Rectal smooth muscle tissue (tissue), 1 donor: ENCODE results near the gene FBXL4.

Source experiments
- H3K27ac ChIP-seq: one replicate; pipeline ENCODE4 v1.7.0; 2013; ENCODE audit warnings: low read depth, low read length, inconsistent platforms
- H3K27me3 ChIP-seq: one replicate; pipeline ENCODE4 v1.7.0; 2013; ENCODE audit warnings: low read length; ENCODE audit not compliant: control insufficient read depth, insufficient read depth
- H3K36me3 ChIP-seq: one replicate; pipeline ENCODE4 v1.7.0; 2013; ENCODE audit warnings: low read length; ENCODE audit not compliant: control insufficient read depth, insufficient read depth
- H3K4me1 ChIP-seq: one replicate; pipeline ENCODE4 v1.7.0; 2013; ENCODE audit warnings: low read length; ENCODE audit not compliant: control insufficient read depth, insufficient read depth
- H3K4me3 ChIP-seq: one replicate; pipeline ENCODE4 v1.7.0; 2013; ENCODE audit warnings: low read length
- H3K9ac ChIP-seq: one replicate; pipeline ENCODE4 v1.7.0; 2013; ENCODE audit warnings: low read length

Gene FBXL4

DNA sequence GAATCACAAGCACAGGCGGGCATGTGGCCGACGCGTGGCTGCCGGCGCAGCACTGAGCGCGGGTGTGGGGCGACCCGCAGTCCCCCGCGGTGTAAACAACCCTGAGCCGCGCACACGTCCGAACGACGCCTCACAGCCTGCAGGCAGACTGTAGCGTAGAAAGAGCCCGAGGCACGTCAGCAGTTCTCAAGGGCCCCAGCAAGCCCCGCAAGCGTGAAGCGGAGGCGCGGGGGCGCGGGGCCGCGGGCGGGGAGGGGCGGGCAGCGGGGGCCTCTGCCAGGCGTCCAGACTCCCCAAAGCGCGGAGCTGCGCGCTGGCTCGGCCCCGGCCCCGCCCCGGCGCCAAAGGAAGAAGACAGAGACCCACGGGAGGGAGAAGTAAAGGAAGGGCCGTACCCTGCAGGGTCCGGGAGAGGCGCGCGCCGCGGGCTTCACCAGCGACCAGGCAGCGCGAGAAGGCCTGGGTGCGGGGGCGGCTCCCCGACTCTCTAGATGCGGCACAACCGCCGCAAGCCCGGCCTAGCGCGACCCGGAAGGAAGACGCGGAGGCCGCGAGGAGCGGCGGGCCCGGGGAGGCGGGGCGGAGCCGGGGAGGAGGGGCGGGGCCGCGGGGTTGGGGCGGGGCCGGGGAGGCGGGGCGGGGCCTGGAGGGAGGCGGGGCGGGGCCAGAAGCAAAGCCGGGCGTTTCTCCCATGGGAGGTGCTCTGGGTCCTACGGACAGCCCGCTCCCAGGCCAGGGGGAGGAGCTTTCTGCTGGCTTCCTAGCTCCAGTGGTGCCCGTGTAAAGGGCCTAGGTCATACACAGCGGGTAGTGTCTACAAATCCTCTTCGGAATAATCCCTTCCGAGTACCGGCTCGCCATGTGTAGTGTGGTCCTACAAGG is at the start of gene FBXL4:
FBXL4 (minus strand) TSS at position 536 of the 882 bp plus-strand sequence. CDS start 20,958 bp downstream, outside the sequence.
- Histone ChIP-seq H3K27ac (peak within 1 kb of the TSS; percentile 86), H3K4me3 (peak within 1 kb of the TSS; percentile 88), H3K36me3 (no peaks in the 10 kb centered on the region), H3K27me3 (no peaks in the 10 kb centered on the region), H3K4me1 (peaks cover 7% of the 10 kb centered on the region), H3K9ac (peak within 1 kb of the TSS; percentile 75)

DNA sequence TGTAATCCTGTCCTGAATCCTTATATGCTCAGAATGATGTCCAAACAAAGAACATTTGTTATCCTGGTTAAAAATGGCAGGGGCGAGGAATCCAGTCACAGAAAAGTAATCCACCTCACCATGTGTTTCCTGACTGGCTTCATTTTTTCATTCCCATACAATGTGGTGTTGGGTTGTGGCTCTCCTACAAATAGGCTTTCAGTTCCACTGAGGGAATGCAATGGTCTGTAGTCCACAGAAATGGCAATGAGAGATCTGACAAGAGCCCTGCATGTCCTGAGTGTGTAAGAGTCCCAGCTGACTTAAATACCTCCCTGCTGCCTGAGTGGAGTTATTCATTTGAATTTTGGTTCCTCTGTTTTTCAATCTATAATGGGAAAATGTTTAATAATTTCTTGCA is 47.4 kb upstream of the FBXL4 start:
- H3K9ac ChIP-seq = no peak overlapping the region
- H3K27me3 ChIP-seq = no peaks in the 10 kb centered on the region
- H3K4me1 ChIP-seq = no peaks in the 10 kb centered on the region
- H3K36me3 ChIP-seq = no peaks in the 10 kb centered on the region
- H3K4me3 ChIP-seq = no peak overlapping the region
- no peak overlapping the region for H3K27ac ChIP-seq

DNA sequence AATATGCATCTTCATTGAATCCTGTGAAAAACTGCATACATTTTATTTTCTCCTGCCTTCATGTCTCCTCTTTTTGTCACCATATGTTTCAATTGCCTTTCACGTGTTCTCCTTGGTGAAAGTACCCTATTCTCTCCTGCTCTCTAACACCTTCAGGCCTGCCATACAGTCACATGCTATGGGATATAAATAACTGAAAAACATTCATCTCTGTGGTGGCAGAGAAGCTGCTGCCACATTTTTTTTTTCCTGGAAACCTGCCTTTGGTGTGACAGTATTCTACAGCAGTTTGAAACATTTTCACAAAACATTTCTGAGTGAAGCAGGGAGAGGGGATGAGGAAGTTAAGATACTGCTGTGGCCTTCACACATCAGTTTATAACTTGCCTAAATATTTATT is 44.8 kb upstream of the FBXL4 start:
- no peak overlapping the region for H3K27ac ChIP-seq
- H3K36me3 ChIP-seq = no peaks in the 10 kb centered on the region
- no peak overlapping the region for H3K4me3 ChIP-seq
- no peaks in the 10 kb centered on the region for H3K4me1 ChIP-seq
- no peak overlapping the region for H3K9ac ChIP-seq
- H3K27me3 ChIP-seq = no peaks in the 10 kb centered on the region

DNA sequence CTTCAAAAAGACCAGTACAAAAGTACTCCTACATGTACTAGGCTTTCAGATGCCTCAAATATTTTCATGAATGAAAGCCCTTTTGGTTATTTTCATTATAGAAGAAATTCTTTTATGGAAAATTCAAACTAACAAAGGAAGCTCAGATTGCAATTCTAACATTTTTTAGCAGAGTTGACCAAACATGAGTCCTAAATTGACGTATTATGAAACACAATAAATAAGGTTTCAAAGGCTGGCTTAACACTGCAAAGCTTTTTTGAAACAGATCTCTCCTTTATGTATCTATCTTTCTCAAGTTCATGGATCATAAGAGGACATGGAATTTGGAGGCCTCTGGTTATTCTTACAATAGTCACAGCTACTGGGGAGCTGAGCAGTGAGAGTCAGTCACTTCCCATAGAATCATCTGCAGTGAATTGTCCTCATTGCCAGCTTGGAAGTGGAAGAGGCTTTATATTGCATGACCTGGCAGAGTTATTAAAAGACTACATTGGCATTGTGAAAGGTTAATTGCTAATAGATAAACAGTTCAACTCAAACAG is 38.4 kb upstream of the FBXL4 start:
- Histone ChIP-seq H3K4me3 (no peak overlapping the region), H3K9ac (no peak overlapping the region), H3K36me3 (no peaks in the 10 kb centered on the region), H3K27ac (no peak overlapping the region), H3K4me1 (no peaks in the 10 kb centered on the region), H3K27me3 (no peaks in the 10 kb centered on the region)

DNA sequence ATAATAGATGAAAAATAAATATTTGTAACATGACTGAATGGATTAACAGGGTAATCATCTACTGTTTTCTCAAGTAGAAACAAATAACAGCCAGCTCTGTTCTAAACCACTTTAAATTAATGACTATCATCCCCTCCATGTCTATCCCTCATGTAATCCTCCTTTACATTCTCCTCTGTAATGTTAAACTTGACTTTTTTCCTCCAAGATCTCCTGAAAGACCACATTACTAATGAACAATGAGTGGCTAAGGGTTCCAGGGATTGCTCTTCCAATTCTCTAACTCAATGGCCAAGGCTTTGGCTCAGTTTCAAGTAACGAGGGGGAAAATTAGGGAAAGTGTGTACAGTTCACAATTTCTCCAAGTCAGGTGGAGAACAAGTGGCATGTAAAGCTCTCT is 37.6 kb upstream of the FBXL4 start:
- no peaks in the 10 kb centered on the region for H3K36me3 ChIP-seq
- no peaks in the 10 kb centered on the region for H3K27me3 ChIP-seq
- H3K27ac ChIP-seq = no peak overlapping the region
- H3K9ac ChIP-seq = no peak overlapping the region
- H3K4me1 ChIP-seq = no peaks in the 10 kb centered on the region
- H3K4me3 ChIP-seq = no peak overlapping the region

DNA sequence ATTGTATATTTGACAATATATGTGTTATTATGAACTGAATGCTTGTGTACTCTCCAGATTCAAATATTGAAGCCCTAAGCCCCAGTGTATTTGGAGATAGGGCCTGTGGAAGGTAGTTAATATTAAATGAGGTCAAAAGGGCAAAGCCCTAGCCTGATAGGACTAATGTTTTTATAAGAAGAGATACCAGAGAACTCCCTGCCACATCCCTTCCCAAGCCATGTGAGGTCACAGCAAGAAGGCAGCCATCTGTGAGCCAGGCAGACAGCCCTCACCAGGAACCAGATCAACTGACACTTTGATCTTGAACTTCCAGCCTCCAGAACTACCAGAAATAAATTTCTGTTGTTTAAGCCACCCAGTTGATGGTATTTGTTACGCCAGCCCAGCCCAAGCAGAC is 36.4 kb upstream of the FBXL4 start:
- no peak overlapping the region for H3K4me3 ChIP-seq
- no peak overlapping the region for H3K27ac ChIP-seq
- H3K27me3 ChIP-seq = no peaks in the 10 kb centered on the region
- no peaks in the 10 kb centered on the region for H3K4me1 ChIP-seq
- H3K36me3 ChIP-seq = no peaks in the 10 kb centered on the region
- H3K9ac ChIP-seq = no peak overlapping the region

DNA sequence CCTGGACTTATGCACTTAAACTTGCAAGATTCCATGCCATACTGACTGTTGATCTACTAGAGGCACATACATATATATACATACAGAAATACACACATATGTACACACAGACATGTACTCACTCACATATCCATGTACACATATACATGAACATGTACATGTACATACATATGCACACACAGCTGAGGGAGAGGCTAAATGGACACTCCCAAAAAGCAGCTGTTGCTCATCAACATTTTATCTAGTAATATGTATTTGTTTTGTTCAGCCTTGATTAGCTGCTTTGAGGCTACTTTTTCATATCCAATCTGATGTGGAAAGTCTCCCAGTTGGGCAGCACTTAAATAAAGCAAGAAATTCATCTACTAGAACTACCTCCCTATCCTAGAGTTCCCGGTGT is 33.7 kb upstream of the FBXL4 start:
- Histone ChIP-seq H3K27me3 (no peaks in the 10 kb centered on the region), H3K27ac (no peak overlapping the region), H3K9ac (no peak overlapping the region), H3K36me3 (no peaks in the 10 kb centered on the region), H3K4me1 (no peaks in the 10 kb centered on the region), H3K4me3 (no peak overlapping the region)

DNA sequence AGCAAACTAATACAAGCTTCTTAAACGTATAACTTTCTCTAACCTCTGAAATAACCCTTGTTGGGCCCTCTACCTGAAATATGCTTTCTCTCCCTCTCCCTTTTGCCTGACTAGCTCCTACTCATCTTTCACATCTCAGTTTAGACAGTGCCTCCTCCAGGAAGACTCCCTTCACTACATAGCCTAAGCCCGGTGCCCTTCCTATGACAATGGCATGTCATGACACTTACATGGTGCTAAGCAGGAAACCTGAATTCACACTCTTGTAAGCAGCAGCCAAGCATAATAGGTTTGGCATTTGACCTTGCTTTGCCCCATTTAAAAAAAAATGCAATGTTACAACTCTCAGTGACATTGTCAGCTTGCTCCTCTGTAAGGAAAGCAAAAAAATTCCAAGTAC is 33.1 kb upstream of the FBXL4 start:
- Histone ChIP-seq H3K9ac (no peak overlapping the region), H3K36me3 (no peaks in the 10 kb centered on the region), H3K4me1 (no peaks in the 10 kb centered on the region), H3K27ac (no peak overlapping the region), H3K27me3 (no peaks in the 10 kb centered on the region), H3K4me3 (no peak overlapping the region)

DNA sequence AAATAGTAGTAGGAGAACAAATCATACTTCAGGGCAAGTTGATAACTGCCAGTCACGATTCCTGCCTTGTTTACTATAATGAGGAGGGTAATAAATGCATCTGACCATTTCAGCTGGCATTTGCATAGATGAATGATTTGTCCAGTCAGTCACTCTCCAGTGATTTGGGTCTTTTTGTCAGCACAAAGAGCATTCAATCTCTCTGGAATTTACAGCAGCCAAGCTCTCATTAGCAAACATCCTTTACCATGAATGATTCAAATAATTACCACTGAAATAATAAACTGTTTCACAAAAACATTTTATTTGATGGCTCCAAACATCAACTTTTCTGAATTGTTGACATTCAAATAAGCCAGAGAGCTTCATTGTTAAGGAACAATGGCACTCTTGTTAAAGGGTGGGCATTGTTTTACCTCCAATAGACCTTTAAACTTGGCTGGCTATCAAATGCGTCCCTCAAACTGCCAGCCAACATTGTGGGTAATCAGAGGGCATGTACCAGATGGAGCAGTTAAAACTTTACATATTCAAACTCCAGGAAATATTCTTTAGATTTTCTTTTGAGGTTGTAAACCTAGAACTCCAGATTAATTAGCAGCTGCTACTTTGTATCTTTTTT is 30.0 kb upstream of the FBXL4 start:
- no peak overlapping the region for H3K4me3 ChIP-seq
- no peak overlapping the region for H3K27ac ChIP-seq
- no peaks in the 10 kb centered on the region for H3K4me1 ChIP-seq
- no peaks in the 10 kb centered on the region for H3K36me3 ChIP-seq
- no peaks in the 10 kb centered on the region for H3K27me3 ChIP-seq
- no peak overlapping the region for H3K9ac ChIP-seq

DNA sequence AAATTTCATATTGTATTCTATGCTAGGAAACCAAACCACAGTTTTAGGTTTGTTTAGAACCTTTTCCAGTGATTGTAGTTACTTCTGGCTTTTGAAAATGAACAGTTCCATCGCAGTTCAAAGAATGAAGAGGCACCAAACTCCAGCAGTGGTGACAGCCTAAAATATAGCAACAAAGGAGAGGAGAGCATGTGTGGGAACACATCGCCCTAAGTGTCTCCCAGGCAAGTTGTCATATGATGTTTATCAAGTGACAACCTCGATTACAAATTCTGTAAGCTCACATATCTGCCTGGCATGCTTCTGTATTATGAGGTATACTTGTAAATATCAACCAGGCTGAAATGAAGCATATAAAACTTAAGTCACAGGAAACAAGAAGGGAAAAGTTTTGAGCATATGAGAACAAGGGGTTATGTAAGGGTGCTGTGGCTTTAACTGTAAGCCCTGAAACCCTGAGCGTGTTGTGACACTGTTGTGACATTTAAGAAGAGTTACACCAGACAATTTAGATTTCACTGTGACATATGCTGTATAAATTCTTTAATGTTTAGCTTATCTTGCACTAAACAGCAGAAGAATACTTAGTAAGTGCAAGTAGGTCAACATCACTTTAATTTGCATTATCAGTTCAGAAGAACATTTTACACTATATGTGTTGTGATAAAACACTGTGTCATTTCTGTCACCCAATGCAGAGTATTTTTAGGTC is 29.1 kb upstream of the FBXL4 start:
- no peak overlapping the region for H3K4me3 ChIP-seq
- no peaks in the 10 kb centered on the region for H3K4me1 ChIP-seq
- H3K27ac ChIP-seq = no peak overlapping the region
- no peaks in the 10 kb centered on the region for H3K36me3 ChIP-seq
- no peaks in the 10 kb centered on the region for H3K27me3 ChIP-seq
- H3K9ac ChIP-seq = no peak overlapping the region

DNA sequence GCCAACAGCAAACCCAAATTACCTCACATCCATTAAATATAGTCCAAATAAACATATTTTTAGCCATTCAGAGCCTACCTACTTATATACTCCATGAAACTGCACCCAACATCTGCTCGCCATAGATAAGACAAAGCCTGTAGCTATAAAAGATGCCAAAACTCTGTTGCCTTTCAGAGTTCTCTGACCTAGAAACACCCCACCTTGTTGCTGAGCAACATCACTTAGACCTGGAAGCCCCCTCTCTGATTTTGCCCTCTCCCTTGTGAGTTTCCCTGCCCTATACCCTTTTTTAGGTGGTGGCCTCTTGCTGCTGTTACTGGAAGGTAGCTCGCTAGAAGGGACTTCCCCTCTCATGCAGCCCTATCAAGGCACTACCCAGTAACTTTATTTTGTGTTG is 27.7 kb upstream of the FBXL4 start:
- Histone ChIP-seq H3K27me3 (no peaks in the 10 kb centered on the region), H3K4me3 (no peak overlapping the region), H3K36me3 (no peaks in the 10 kb centered on the region), H3K4me1 (no peaks in the 10 kb centered on the region), H3K27ac (no peak overlapping the region), H3K9ac (no peak overlapping the region)

DNA sequence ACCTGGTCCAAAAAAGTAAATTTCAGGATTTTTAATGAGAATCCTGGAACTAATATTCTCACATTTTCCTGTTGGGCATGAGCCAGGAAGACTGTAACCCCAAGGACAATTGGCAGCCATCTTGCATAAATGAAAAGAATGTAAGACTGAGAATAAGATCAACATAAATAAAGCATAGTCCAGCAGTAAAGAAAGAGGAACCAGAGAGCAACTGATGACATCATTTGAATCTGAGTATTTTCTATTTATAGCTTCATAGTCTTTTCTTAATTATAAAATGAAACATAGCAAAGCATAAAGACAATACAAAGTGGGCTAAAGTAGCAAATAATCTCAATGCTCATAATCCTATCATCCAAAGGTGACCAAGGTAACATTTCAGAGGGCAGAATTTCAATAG is 26.6 kb upstream of the FBXL4 start:
- Histone ChIP-seq H3K4me1 (no peaks in the 10 kb centered on the region), H3K27ac (no peak overlapping the region), H3K9ac (no peak overlapping the region), H3K36me3 (no peaks in the 10 kb centered on the region), H3K4me3 (no peak overlapping the region), H3K27me3 (no peaks in the 10 kb centered on the region)
